B cell (primary cell): Measurements from ENCODE around the gene ATP6V1B1.

Source experiments
- EZH2 ChIP-seq: IDR thresholded peaks from 2 replicates; pipeline ENCODE4 v1.6.1; 2012; ENCODE audit warnings: borderline replicate concordance, low read depth, mild to moderate bottlenecking, moderate library complexity, low read length; ENCODE audit not compliant: insufficient read depth, poor library complexity, severe bottlenecking
- TF ChIP-seq, protein P1 (sequence below): fragments of 200-600 bp; IDR thresholded peaks from one replicate; pipeline ENCODE4 v1.8.0; 2022; ENCODE audit warnings: antibody characterized with exemption, mild to moderate bottlenecking

DNA sequence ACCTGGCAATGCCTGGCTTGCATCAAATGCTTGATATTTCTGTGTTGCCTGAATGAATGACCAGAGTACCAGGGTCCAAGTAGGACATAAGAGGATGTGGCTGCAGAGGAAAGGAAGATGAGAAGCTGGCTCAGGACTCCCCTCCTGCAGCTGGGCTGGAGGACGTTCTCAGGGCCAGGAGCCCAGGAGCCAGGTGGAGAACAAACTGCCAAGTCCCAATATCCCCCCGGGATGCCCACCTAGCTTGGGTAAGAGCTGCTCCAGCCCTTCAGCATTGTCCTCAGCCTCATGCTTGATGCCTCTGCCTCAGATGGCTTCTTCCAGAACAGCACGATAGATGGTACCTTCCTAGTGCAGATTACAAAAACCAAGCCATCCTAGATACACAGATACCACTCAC lies 8.6 kb upstream of the ATP6V1B1 start:
- TF ChIP-seq, protein P1, sequence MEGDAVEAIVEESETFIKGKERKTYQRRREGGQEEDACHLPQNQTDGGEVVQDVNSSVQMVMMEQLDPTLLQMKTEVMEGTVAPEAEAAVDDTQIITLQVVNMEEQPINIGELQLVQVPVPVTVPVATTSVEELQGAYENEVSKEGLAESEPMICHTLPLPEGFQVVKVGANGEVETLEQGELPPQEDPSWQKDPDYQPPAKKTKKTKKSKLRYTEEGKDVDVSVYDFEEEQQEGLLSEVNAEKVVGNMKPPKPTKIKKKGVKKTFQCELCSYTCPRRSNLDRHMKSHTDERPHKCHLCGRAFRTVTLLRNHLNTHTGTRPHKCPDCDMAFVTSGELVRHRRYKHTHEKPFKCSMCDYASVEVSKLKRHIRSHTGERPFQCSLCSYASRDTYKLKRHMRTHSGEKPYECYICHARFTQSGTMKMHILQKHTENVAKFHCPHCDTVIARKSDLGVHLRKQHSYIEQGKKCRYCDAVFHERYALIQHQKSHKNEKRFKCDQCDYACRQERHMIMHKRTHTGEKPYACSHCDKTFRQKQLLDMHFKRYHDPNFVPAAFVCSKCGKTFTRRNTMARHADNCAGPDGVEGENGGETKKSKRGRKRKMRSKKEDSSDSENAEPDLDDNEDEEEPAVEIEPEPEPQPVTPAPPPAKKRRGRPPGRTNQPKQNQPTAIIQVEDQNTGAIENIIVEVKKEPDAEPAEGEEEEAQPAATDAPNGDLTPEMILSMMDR = no peak
- TF ChIP-seq EZH2 = no peak
